ENCODE results near the gene PSMD1.
"Not testable (repeated sequence)": the region's sequence is repeated elsewhere in the genome, so short reads cannot be mapped to it uniquely, and the experiment has no call there.

PSMD1 gene

GRCh38 chr2:231099918-231100317 is 43.3 kb downstream of the PSMD1 start (continued):
- no peak for TF ChIP-seq POU6F1 (CRISPR knock-in tag; IDR thresholded peaks at IDR 0.05; ENCODE audit: borderline replicate concordance, low read depth)
- no peak for TF ChIP-seq ARNTL (CRISPR knock-in tag; IDR thresholded peaks at IDR 0.05; ENCODE audit: borderline replicate concordance, low read depth)

- ATAC-seq = not testable (repeated sequence)
Measured at GRCh38 chr2:231100321-231100720, 43.7 kb downstream of the PSMD1 start.

GRCh38 chr2:231100990-231101389 is 44.3 kb downstream of the PSMD1 start:
- ATAC-seq = no peak
- TF ChIP-seq BACH2 (CRISPR knock-in tag; IDR thresholded peaks at IDR 0.05; ENCODE audit: borderline replicate concordance) (no peak), OSR1 (CRISPR knock-in tag; IDR thresholded peaks at IDR 0.05) (no peak), ISL1 (CRISPR knock-in tag; IDR thresholded peaks at IDR 0.05) (no peak), POU6F1 (CRISPR knock-in tag; IDR thresholded peaks at IDR 0.05; ENCODE audit: borderline replicate concordance, low read depth) (no peak), RARB (CRISPR knock-in tag; IDR thresholded peaks at IDR 0.05) (no peak), CREB5 (CRISPR knock-in tag; IDR thresholded peaks at IDR 0.05; ENCODE audit: low read depth) (no peak), TSHZ2 (CRISPR knock-in tag; IDR thresholded peaks at IDR 0.05) (no peak)

GRCh38 chr2:231102772-231103171 is 46.1 kb downstream of the PSMD1 start:
- peak; percentile 11; the same call in 1 of the 3 replicates for ATAC-seq
- TF ChIP-seq BACH2 (CRISPR knock-in tag; IDR thresholded peaks at IDR 0.05; ENCODE audit: borderline replicate concordance) (no peak), ZFP3 (CRISPR knock-in tag; IDR thresholded peaks at IDR 0.05) (no peak), ZC3H10 (CRISPR knock-in tag; IDR thresholded peaks at IDR 0.05) (no peak), ZNF8 (CRISPR knock-in tag; IDR thresholded peaks at IDR 0.05) (no peak), ZNF70 (CRISPR knock-in tag; IDR thresholded peaks at IDR 0.05) (no peak), TCF4 (CRISPR knock-in tag; IDR thresholded peaks at IDR 0.05; ENCODE audit: borderline replicate concordance) (no peak), CSDC2 (CRISPR knock-in tag; IDR thresholded peaks at IDR 0.05) (no peak), POU6F1 (CRISPR knock-in tag; IDR thresholded peaks at IDR 0.05; ENCODE audit: borderline replicate concordance, low read depth) (no peak), ZNF565 (CRISPR knock-in tag; conservative IDR thresholded peaks at IDR 0.05; ENCODE audit: low read depth) (no peak), OSR1 (CRISPR knock-in tag; IDR thresholded peaks at IDR 0.05) (no peak), TOX (CRISPR knock-in tag; IDR thresholded peaks at IDR 0.05; ENCODE audit: borderline replicate concordance) (no peak), GLIS3 (CRISPR knock-in tag; IDR thresholded peaks at IDR 0.05) (no peak), ZFP30 (CRISPR knock-in tag; IDR thresholded peaks at IDR 0.05) (no peak), PATZ1 (CRISPR knock-in tag; IDR thresholded peaks at IDR 0.05; ENCODE audit: borderline replicate concordance) (no peak), SNAI2 (CRISPR knock-in tag; IDR thresholded peaks at IDR 0.05) (no peak), RARB (CRISPR knock-in tag; IDR thresholded peaks at IDR 0.05) (no peak), CSRNP3 (CRISPR knock-in tag; IDR thresholded peaks at IDR 0.05) (no peak)
